B cell (primary cell): ENCODE measurements around the gene UROS. TPM values are rescaled to one million over a fixed set of nuclear protein-coding genes. Genes with fewer than 3 reads are reported as not detected.

ENCODE experiments used
- ATAC-seq: fragments of 200-7000 bp; cut with Tn5 transposase; one replicate; pipeline ENCODE4 v1.10.0; 2021; ENCODE audit warnings: low read depth, mild to moderate bottlenecking, moderate number of reproducible peaks, moderate library complexity
- CTCF ChIA-PET: fragments of 350-600 bp; sonication (Branson Sonifier 250); formaldehyde crosslinking; loops from one replicate; lab custom pipeline; 2021; ENCODE audit warnings: antibody characterized with exemption, inconsistent platforms; lab: Charles Lee
- POLR2A ChIA-PET: fragments of 350-600 bp; sonication (Branson Sonifier 250); formaldehyde crosslinking; loops from one replicate; lab custom pipeline; 2021; ENCODE audit warnings: antibody characterized with exemption; lab: Charles Lee
- DNase-seq: peaks from one replicate; pipeline ENCODE4 v3.0.0; 2013
- H2AFZ ChIP-seq: 2 replicates; pipeline ENCODE4 v1.6.1; 2012; ENCODE audit warnings: mild to moderate bottlenecking, low read depth, low read length; ENCODE audit not compliant: insufficient read depth, poor library complexity, severe bottlenecking
- H3K27ac ChIP-seq, 2 donors: 1 replicate in 1 of 2; 2 replicates in 1 of 2; pipeline ENCODE4 v1.5.1; 2012 to 2013; ENCODE audit warnings: low read length in 2 of 2, mild to moderate bottlenecking in 2 of 2, moderate library complexity in 1 of 2
- H3K27me3 ChIP-seq, 4 experiments: fragments of 200-600 bp in 1 of 4; sonication (generic) in 1 of 4; replicated peaks in 1 of 4; 1 replicate in 2 of 4; 2 replicates in 2 of 4; pipeline versions ENCODE4 v1.6.1 to v1.7.0; 2013 to 2016; ENCODE audit warnings: low read length in 3 of 4, mild to moderate bottlenecking in 2 of 4, mixed read lengths in 1 of 4, moderate library complexity in 1 of 4; ENCODE audit not compliant: insufficient read depth in 4 of 4, control insufficient read depth in 3 of 4; ENCODE audit errors: control extremely low read depth in 1 of 4
- H3K36me3 ChIP-seq, 2 experiments: replicated peaks in 1 of 2; 1 replicate in 1 of 2; 2 replicates in 1 of 2; pipeline versions ENCODE4 v1.6.1 to v1.7.1; 2013; ENCODE audit warnings: low read length in 1 of 2; ENCODE audit not compliant: insufficient read depth in 2 of 2, control insufficient read depth in 1 of 2; ENCODE audit errors: control extremely low read depth in 1 of 2, extremely low read depth in 1 of 2
- H3K4me1 ChIP-seq, 2 donors: fragments of 200-600 bp in 1 of 2; sonication (generic) in 1 of 2; 1 replicate in 1 of 2; 2 replicates in 1 of 2; pipeline versions ENCODE4 v1.5.1 to v1.6.1; 2013 to 2017; ENCODE audit warnings: low read length in 2 of 2; ENCODE audit not compliant: control insufficient read depth in 2 of 2, insufficient read depth in 2 of 2
- H3K4me2 ChIP-seq: replicated peaks from 2 replicates; pipeline ENCODE3; 2012; ENCODE audit warnings: mild to moderate bottlenecking, low read depth, low read length; ENCODE audit not compliant: poor library complexity, severe bottlenecking
- H3K4me3 ChIP-seq, 5 experiments: fragments of 200-600 bp in 1 of 5; sonication (generic) in 1 of 5; 1 replicate in 3 of 5; 2 replicates in 2 of 5; pipeline versions ENCODE4 v1.5.1 to v1.7.0; 2011 to 2016; ENCODE audit warnings: low read length in 4 of 5, mild to moderate bottlenecking in 4 of 5, low read depth in 2 of 5, control low read depth in 1 of 5, moderate library complexity in 1 of 5; ENCODE audit not compliant: insufficient read depth in 1 of 5; ENCODE audit errors: control extremely low read depth in 1 of 5, extremely low read depth in 1 of 5
- H3K79me2 ChIP-seq: fragments of 200-600 bp; sonication (generic); one replicate; pipeline ENCODE4 v1.6.0; 2016; ENCODE audit warnings: low read length; ENCODE audit not compliant: control insufficient read depth, insufficient read depth
- H3K9ac ChIP-seq: fragments of 200-600 bp; sonication (generic); 2 replicates; pipeline ENCODE4 v1.6.1; 2017; ENCODE audit warnings: mild to moderate bottlenecking, low read length, moderate library complexity
- H3K9me3 ChIP-seq, 3 donors: one replicate each; pipeline versions ENCODE4 v1.6.1 to v1.7.1; 2013; ENCODE audit warnings: low read length in 2 of 3; ENCODE audit not compliant: control insufficient read depth in 2 of 3, insufficient read depth in 1 of 3; ENCODE audit errors: control extremely low read depth in 1 of 3
- H4K20me1 ChIP-seq: 2 replicates; pipeline ENCODE4 v1.6.0; 2012; ENCODE audit warnings: mild to moderate bottlenecking, low read length; ENCODE audit not compliant: insufficient read depth, control insufficient read depth, poor library complexity, severe bottlenecking
- H3K27ac Mint-ChIP-seq: one replicate; pipeline ENCODE4 v1.8.0; 2021; ENCODE audit warnings: mixed read lengths
- H3K27me3 Mint-ChIP-seq: one replicate; pipeline ENCODE4 v1.8.0; 2021; ENCODE audit warnings: mixed read lengths
- H3K4me1 Mint-ChIP-seq: one replicate; pipeline ENCODE4 v1.8.0; 2021; ENCODE audit warnings: mixed read lengths
- H3K4me3 Mint-ChIP-seq: one replicate; pipeline ENCODE4 v1.8.0; 2021; ENCODE audit warnings: mixed read lengths
- H3K9me3 Mint-ChIP-seq: one replicate; pipeline ENCODE4 v1.8.0; 2022; ENCODE audit warnings: mixed read lengths; ENCODE audit not compliant: insufficient read depth
- EZH2 ChIP-seq: IDR thresholded peaks from 2 replicates; pipeline ENCODE4 v1.6.1; 2012; ENCODE audit warnings: borderline replicate concordance, low read depth, mild to moderate bottlenecking, moderate library complexity, low read length; ENCODE audit not compliant: insufficient read depth, poor library complexity, severe bottlenecking
- WGBS: methylation state at CpG from one replicate; pipeline ENCODE4 v1.1.5; 2013; ENCODE audit warnings: missing lambda C conversion rate; ENCODE audit not compliant: insufficient coverage; 5-methylcytosine and 5-hydroxymethylcytosine counted together
- intact Hi-C: fragments of 100-400 bp; cut with micrococcal nuclease; formaldehyde crosslinking; loops from one replicate; pipeline ENCODE4 v1.10.0; 2022
- polyA plus RNA-seq: library from polyadenylated mRNA; depleted of rRNA; stranded (reverse); fragments of >200 nt; gene quantifications from 2 replicates; pipeline ENCODE4 v1.2.3, GENCODE V29; 2012
- total RNA-seq, 2 donors: library from RNA; stranded (reverse); fragments of 120-200 nt in 1 of 2; gene quantifications; 1 replicate in 1 of 2; 2 replicates in 1 of 2; pipeline versions ENCODE4 v1.2.3 to v1.2.4, GENCODE V29; 2013 to 2022
- TF ChIP-seq, protein P1 (sequence below): fragments of 200-600 bp; IDR thresholded peaks from one replicate; pipeline ENCODE4 v1.8.0; 2022; ENCODE audit warnings: antibody characterized with exemption, mild to moderate bottlenecking

The UROS gene
- total and polyA plus RNA-seq, 2 donors (not counting 1 experiment from before 2014, with no cell fraction given): 28.3 to 37.1 TPM

- Histone ChIP-seq H3K36me3 (peaks cover 0 to 16% of the 10 kb centered on the region in 2 experiments), H3K9me3 (no peaks in the 10 kb centered on the region), H3K4me3 (no peak overlapping the region), H3K27ac (no peak overlapping the region), H2AFZ (no peak overlapping the region), H3K9ac (no peak overlapping the region), H4K20me1 (no peaks in the 10 kb centered on the region), H3K4me2 (no peak overlapping the region), H3K27me3 (no peaks in the 10 kb centered on the region), H3K4me1 (no peaks in the 10 kb centered on the region), H3K79me2 (no peaks in the 10 kb centered on the region)
- ATAC-seq: no peak
- H3K4me3 Mint-ChIP-seq: no peak overlapping the region
- no peaks in the 10 kb centered on the region for H3K27me3 Mint-ChIP-seq
- TF ChIP-seq EZH2: no peak
- TF ChIP-seq, protein P1, sequence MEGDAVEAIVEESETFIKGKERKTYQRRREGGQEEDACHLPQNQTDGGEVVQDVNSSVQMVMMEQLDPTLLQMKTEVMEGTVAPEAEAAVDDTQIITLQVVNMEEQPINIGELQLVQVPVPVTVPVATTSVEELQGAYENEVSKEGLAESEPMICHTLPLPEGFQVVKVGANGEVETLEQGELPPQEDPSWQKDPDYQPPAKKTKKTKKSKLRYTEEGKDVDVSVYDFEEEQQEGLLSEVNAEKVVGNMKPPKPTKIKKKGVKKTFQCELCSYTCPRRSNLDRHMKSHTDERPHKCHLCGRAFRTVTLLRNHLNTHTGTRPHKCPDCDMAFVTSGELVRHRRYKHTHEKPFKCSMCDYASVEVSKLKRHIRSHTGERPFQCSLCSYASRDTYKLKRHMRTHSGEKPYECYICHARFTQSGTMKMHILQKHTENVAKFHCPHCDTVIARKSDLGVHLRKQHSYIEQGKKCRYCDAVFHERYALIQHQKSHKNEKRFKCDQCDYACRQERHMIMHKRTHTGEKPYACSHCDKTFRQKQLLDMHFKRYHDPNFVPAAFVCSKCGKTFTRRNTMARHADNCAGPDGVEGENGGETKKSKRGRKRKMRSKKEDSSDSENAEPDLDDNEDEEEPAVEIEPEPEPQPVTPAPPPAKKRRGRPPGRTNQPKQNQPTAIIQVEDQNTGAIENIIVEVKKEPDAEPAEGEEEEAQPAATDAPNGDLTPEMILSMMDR: no peak
- intact Hi-C loops: no loop called here
- H3K9me3 Mint-ChIP-seq: no peaks in the 10 kb centered on the region
- DNase-seq: no peak
- no peak overlapping the region for H3K27ac Mint-ChIP-seq
- no CpG with 5 or more reads among the region's 7 CpGs for WGBS
- ChIA-PET CTCF (no interaction called here), POLR2A (no interaction called here)
- H3K4me1 Mint-ChIP-seq: no peaks in the 10 kb centered on the region
Measured at GRCh38 chr10:125849448-125849847, 26.4 kb upstream of the UROS start.

DNA sequence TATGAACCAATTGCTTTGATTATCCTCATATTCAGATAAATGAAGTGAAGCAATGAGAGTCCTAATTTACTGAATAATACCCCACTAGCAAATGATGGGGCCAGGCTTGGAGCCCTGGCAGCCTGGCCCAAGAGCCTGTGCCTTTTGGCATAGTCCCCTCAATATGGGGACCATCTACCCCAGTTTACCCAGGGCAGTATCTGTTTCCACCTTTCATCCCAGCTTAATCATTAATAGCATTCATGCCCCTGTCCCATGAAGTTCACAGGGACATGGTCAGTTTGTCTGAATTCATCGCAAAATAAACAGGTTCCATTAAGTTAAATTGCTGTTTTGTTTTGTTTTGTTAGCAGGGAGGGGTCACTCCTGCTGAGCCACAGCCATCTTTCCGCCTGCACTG lies 25.8 kb upstream of the UROS start:
- Histone ChIP-seq H3K4me1 (no peaks in the 10 kb centered on the region), H3K27ac (no peak overlapping the region), H2AFZ (no peak overlapping the region), H3K27me3 (no peaks in the 10 kb centered on the region), H3K9me3 (no peaks in the 10 kb centered on the region), H4K20me1 (no peaks in the 10 kb centered on the region), H3K4me2 (no peak overlapping the region), H3K36me3 (peaks cover 0 to 16% of the 10 kb centered on the region in 2 experiments), H3K4me3 (no peak overlapping the region), H3K79me2 (no peaks in the 10 kb centered on the region), H3K9ac (no peak overlapping the region)
- Mint-ChIP-seq H3K27ac (no peak overlapping the region), H3K9me3 (no peaks in the 10 kb centered on the region), H3K4me3 (no peak overlapping the region), H3K27me3 (no peaks in the 10 kb centered on the region), H3K4me1 (no peaks in the 10 kb centered on the region)
- POLR2A ChIA-PET: no interaction called here
- intact Hi-C loops: no loop called here
- 100% methylated on average over 1 of the region's 2 CpGs for WGBS
- CTCF ChIA-PET: no interaction called here
- ATAC-seq (no peak), DNase-seq (no peak)
- TF ChIP-seq EZH2: no peak
- TF ChIP-seq, protein P1: no peak
